DND-41 (cell line): ENCODE results near the gene MYADML2.

Experiments used
- ATAC-seq: fragments of 200-7000 bp; cut with Tn5 transposase; 3 replicates; pipeline ENCODE4 v1.9.1; 2021; ENCODE audit warnings: low read depth; ENCODE audit not compliant: insufficient read depth
- DNase-seq: peaks from one replicate; pipeline ENCODE4 v3.0.0-alpha.2; 2020
- H2AFZ ChIP-seq: 2 replicates; pipeline ENCODE4 v1.6.0; 2012; ENCODE audit warnings: low read depth, low read length
- H3K27ac ChIP-seq: 2 replicates; pipeline ENCODE4 v1.5.1; 2012; ENCODE audit warnings: low read length, inconsistent platforms
- H3K27me3 ChIP-seq: fragments of 200-600 bp; sonication (generic); 2 replicates; pipeline ENCODE4 v1.6.0; 2012; ENCODE audit warnings: low read length, mild to moderate bottlenecking, inconsistent platforms; ENCODE audit not compliant: insufficient read depth, poor library complexity
- H3K36me3 ChIP-seq: 2 replicates; pipeline ENCODE4 v1.5.1; 2012; ENCODE audit warnings: low read length, inconsistent platforms; ENCODE audit not compliant: insufficient read depth
- H3K4me1 ChIP-seq: 2 replicates; pipeline ENCODE4 v1.5.1; 2012; ENCODE audit warnings: mild to moderate bottlenecking, low read length; ENCODE audit not compliant: insufficient read depth
- H3K4me2 ChIP-seq: 2 replicates; pipeline ENCODE4 v1.6.0; 2012; ENCODE audit warnings: mild to moderate bottlenecking, moderate library complexity, low read length, inconsistent platforms; ENCODE audit not compliant: insufficient read depth
- H3K4me3 ChIP-seq, 2 experiments: fragments of 200-600 bp in 1 of 2; shearing (Covaris generic) in 1 of 2; 2 replicates each; pipeline ENCODE4 v1.5.1; 2012 to 2016; ENCODE audit warnings: inconsistent platforms in 2 of 2, low read length in 2 of 2, mild to moderate bottlenecking in 2 of 2, low read depth in 1 of 2, moderate library complexity in 1 of 2
- H3K79me2 ChIP-seq: 2 replicates; pipeline ENCODE4 v1.6.0; 2012; ENCODE audit warnings: low read length, inconsistent platforms; ENCODE audit not compliant: insufficient read depth
- H3K9ac ChIP-seq: 2 replicates; pipeline ENCODE4 v1.6.0; 2012; ENCODE audit warnings: low read depth, mild to moderate bottlenecking, inconsistent platforms, low read length, moderate library complexity
- H3K9me3 ChIP-seq: 2 replicates; pipeline ENCODE4 v1.5.1; 2012; ENCODE audit warnings: low read length, moderate library complexity, mild to moderate bottlenecking, inconsistent platforms; ENCODE audit not compliant: insufficient read depth, severe bottlenecking
- H4K20me1 ChIP-seq: 2 replicates; pipeline ENCODE4 v1.6.0; 2012; ENCODE audit warnings: low read length; ENCODE audit not compliant: insufficient read depth
- EZH2 ChIP-seq: IDR thresholded peaks from 3 replicates; pipeline ENCODE4 v1.6.1; 2012; ENCODE audit warnings: borderline replicate concordance, low read depth, mild to moderate bottlenecking, moderate library complexity, low read length, inconsistent platforms; ENCODE audit not compliant: severe bottlenecking
- TF ChIP-seq, protein P1 (sequence below): IDR thresholded peaks from 2 replicates; pipeline ENCODE4 v1.5.1; 2012; ENCODE audit warnings: borderline replicate concordance, low read length, moderate library complexity, mild to moderate bottlenecking; ENCODE audit not compliant: poor library complexity, severe bottlenecking; ENCODE audit errors: extremely low read depth

The MYADML2 gene

DNA sequence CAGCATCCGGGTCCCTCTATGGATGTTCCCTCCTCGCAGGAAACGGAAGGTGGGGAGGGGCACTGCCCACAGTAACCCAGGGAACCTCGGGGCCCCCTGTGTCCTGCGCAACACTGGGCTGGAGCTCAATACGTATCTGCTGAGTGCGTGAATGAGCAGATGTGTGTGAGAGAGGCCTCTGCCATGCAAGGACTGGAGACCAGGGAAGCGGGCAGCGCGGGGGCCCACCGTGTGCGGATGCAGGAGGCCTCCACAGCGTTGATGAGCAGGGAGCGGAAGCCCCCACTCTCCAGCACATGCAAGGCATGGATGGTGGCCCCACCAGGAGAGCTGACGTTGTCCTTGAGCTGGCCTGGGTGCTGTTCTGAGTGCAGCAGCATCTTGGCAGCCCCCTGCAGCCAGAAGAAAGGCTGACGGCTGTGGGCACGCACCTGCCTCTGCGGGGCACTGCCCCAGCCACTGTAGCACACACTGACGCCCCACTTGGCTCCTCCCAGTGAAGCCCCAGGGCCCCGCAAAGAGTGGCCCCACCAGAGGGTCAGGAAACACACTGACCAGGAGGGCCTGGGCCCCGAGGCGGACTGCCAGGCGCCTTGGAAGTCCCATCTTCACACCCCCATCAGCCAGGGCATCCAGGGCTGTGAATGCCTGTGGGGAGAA lies 12.8 kb downstream of the MYADML2 start:
- DNase-seq (no peak), ATAC-seq (peak; percentile 29; the same call in 2 of the 3 replicates)
- Histone ChIP-seq H3K9me3 (no peaks in the 10 kb centered on the region), H3K79me2 (no peaks in the 10 kb centered on the region), H3K36me3 (no peaks in the 10 kb centered on the region), H4K20me1 (no peaks in the 10 kb centered on the region), H3K27ac (no peak overlapping the region), H3K4me1 (no peaks in the 10 kb centered on the region; the same call in 1 of the 2 replicates), H3K4me2 (no peak overlapping the region), H2AFZ (no peak overlapping the region), H3K27me3 (no peaks in the 10 kb centered on the region), H3K9ac (no peak overlapping the region), H3K4me3 (no peak overlapping the region)
- TF ChIP-seq, protein P1, sequence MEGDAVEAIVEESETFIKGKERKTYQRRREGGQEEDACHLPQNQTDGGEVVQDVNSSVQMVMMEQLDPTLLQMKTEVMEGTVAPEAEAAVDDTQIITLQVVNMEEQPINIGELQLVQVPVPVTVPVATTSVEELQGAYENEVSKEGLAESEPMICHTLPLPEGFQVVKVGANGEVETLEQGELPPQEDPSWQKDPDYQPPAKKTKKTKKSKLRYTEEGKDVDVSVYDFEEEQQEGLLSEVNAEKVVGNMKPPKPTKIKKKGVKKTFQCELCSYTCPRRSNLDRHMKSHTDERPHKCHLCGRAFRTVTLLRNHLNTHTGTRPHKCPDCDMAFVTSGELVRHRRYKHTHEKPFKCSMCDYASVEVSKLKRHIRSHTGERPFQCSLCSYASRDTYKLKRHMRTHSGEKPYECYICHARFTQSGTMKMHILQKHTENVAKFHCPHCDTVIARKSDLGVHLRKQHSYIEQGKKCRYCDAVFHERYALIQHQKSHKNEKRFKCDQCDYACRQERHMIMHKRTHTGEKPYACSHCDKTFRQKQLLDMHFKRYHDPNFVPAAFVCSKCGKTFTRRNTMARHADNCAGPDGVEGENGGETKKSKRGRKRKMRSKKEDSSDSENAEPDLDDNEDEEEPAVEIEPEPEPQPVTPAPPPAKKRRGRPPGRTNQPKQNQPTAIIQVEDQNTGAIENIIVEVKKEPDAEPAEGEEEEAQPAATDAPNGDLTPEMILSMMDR, result no peak
- TF ChIP-seq EZH2, result no peak

DNA sequence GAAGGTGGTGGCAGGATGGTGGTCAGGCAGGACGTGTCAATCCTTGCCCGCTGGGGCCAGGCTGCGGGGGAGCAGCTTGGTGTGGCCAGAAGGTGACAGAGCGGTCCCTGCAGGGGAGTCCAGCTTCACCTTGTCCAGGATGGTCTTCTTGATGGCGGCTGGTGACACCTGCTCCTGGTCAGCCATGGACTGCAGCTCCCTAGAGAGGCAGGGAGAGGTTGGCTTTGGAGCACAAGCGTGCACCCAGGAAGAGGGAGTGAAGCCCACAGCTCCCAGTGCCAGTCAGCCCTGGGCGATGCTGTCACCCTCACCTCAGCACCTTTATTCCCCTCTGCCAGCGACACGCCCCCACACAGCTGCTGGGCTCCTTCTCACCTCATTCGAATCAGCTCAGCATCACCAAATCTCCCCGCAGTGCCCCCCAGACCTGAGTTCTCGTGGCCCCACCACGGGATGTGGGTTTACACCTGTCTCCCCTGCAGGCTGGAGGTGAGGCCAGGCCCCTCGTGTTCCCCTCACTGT lies 13.8 kb downstream of the MYADML2 start:
- Histone ChIP-seq H3K79me2 (0 out of 2 replicates have a peak, but pooled peaks cover under 1% of the 10 kb centered on the region), H2AFZ (no peak overlapping the region), H3K4me1 (peaks cover 10% of the 10 kb centered on the region), H3K4me2 (no peak overlapping the region), H3K4me3 (no peak overlapping the region), H3K27ac (no peak overlapping the region), H3K36me3 (no peaks in the 10 kb centered on the region), H4K20me1 (no peaks in the 10 kb centered on the region), H3K9me3 (no peaks in the 10 kb centered on the region), H3K27me3 (no peaks in the 10 kb centered on the region), H3K9ac (no peak overlapping the region)
- no peak for TF ChIP-seq EZH2
- TF ChIP-seq, protein P1, result no peak
- no peak for ATAC-seq
- no peak for DNase-seq

DNA sequence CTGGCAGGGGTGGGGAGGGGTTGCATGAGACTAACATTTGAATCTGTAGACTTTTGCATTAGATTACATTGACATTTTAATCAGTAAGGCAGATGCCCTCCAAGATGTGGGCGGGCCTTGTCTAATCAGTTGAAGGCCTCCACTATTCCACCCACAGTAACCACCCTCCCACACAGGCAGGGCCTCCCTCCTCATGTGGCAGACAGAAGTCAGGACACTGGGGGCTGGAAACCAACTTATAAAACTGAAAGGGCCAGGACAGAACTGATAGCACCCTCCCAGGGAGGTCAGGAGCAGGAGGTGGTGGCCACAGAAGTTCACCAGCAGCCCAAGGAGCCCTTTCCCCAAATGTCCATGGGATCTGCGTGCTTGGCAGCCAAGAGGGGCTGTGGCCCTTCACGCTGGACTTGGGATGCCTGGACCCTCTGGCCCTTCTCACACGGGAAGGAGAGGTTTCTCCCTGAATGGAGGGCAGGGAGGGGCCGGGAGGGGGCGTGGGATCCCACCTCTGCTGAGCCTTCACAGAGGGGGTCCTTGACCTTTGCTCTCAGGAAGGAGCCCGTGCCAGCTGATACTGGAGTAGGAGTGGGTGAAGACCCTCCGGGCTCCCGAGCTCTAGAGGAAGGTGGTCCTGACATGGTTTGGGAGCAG lies 14.6 kb downstream of the MYADML2 start:
- H2AFZ ChIP-seq, result no peak overlapping the region
- peaks cover 3% of the 10 kb centered on the region; the same call in 1 of the 2 replicates for H3K79me2 ChIP-seq
- H3K4me1 ChIP-seq, result peaks cover 15% of the 10 kb centered on the region
- no peaks in the 10 kb centered on the region for H3K27me3 ChIP-seq
- H3K9me3 ChIP-seq, result no peaks in the 10 kb centered on the region
- no peak overlapping the region for H3K27ac ChIP-seq
- H3K36me3 ChIP-seq, result no peaks in the 10 kb centered on the region
- H3K4me3 ChIP-seq, result no peak overlapping the region
- H4K20me1 ChIP-seq, result no peaks in the 10 kb centered on the region
- TF ChIP-seq, protein P1, result no peak
- no peak for TF ChIP-seq EZH2
- H3K9ac ChIP-seq, result no peak overlapping the region
- no peak for DNase-seq
- ATAC-seq, result no peak
- no peak overlapping the region for H3K4me2 ChIP-seq
